ENCODE measurements around the gene DPP6. TPM values are rescaled to one million over a fixed set of nuclear protein-coding genes. Genes with fewer than 3 reads are reported as not detected.

DPP6 gene
- polyA plus RNA-seq, 1 of the 3 experiments (the other 2 are of a cell fraction), result not detected

- CTCF ChIA-PET, result interaction anchor here (0.8 to 2.5 kb wide), 9 partner anchors 10 to 90 kb away, joined by 3 to 12 read pairs (median 6); no protein-coding TSS in a partner anchor
- Histone ChIP-seq H3K9me3 (peaks cover 5% of the 10 kb centered on the region; the same call in 1 of the 2 replicates), H3K27me3 (ENCODE audit: insufficient read depth) (no peaks in the 10 kb centered on the region), H3K27ac (ENCODE audit: low read depth in 2 of 2, low read length in 1 of 2) (no peak overlapping the region), H3K4me1 (ENCODE audit: control insufficient read depth in 1 of 2, insufficient read depth in 2 of 2, low read depth in 1 of 2, low read length in 1 of 2) (no peaks in the 10 kb centered on the region), H3K9ac (no peak overlapping the region), H3K79me2 (ENCODE audit: insufficient read depth) (no peaks in the 10 kb centered on the region), H2AFZ (ENCODE audit: low read depth) (no peak overlapping the region), H3F3A (replicated peaks; ENCODE audit: insufficient read depth) (no peaks in the 10 kb centered on the region), H4K20me1 (ENCODE audit: insufficient read depth) (no peaks in the 10 kb centered on the region), H3K4me2 (no peak overlapping the region), H3K36me3 (replicated peaks in 1 of 2; ENCODE audit: control insufficient read depth in 1 of 2, insufficient read depth in 2 of 2, low read length in 1 of 2) (no peaks in the 10 kb centered on the region), H3K9me2 (no peaks in the 10 kb centered on the region), H3K4me3 (ENCODE audit: low read depth in 2 of 2, low read length in 1 of 2) (no peak overlapping the region)
- DNase-seq, result no peak
- no peak for TF ChIP-seq REST (IDR thresholded peaks at IDR 0.05; ENCODE audit: low read depth, low read length)
- TF ChIP-seq GATA2 (CRISPR knock-in tag; IDR thresholded peaks at IDR 0.05), result no peak
- no peak for TF ChIP-seq ZBTB33 (IDR thresholded peaks at IDR 0.05; ENCODE audit: borderline replicate concordance, low read depth)
- TF ChIP-seq NFIC (IDR thresholded peaks at IDR 0.05; ENCODE audit: borderline replicate concordance), result no peak
- TF ChIP-seq EZH2phosphoT487 (IDR thresholded peaks at IDR 0.05; ENCODE audit: borderline replicate concordance, low read depth), result no peak
- no peak for TF ChIP-seq MAX (IDR thresholded peaks at IDR 0.05; ENCODE audit: low read depth)
- TF ChIP-seq USF1 (IDR thresholded peaks at IDR 0.05; ENCODE audit: borderline replicate concordance, low read depth), result no peak
- no peak for TF ChIP-seq TEAD4 (IDR thresholded peaks at IDR 0.05; ENCODE audit: borderline replicate concordance, insufficient read depth)
- no peak for TF ChIP-seq PBX3 (IDR thresholded peaks at IDR 0.05)
- TF ChIP-seq EP300 (IDR thresholded peaks at IDR 0.05; ENCODE audit: borderline replicate concordance in 1 of 2, low read depth in 1 of 2, low read length in 1 of 2), result no peak
- no peak for TF ChIP-seq FOXJ3 (CRISPR knock-in tag; IDR thresholded peaks at IDR 0.05)
- no peak for TF ChIP-seq CHD2 (IDR thresholded peaks at IDR 0.05; ENCODE audit: low read length, partially characterized antibody)
- WGBS (ENCODE audit: low lambda C conversion rate), result 11% methylated on average over 6 of the region's 6 CpGs
- POLR2A ChIA-PET, result no interaction called here
Measured at GRCh38 chr7:154699417-154699816, 647.2 kb downstream of the DPP6 start.
